Mucosa of rectum (tissue), 2 donors: ENCODE data around the gene OLFM2.
"Not testable (repeated sequence)": the region's sequence is repeated elsewhere in the genome, so short reads cannot be mapped to it uniquely, and the experiment has no call there.

Source experiments
- H3K27ac ChIP-seq, 2 donors: one replicate each; pipeline ENCODE4 v1.7.0; 2013; ENCODE audit warnings: inconsistent platforms in 2 of 2, low read depth in 2 of 2, low read length in 2 of 2
- H3K27me3 ChIP-seq, 2 donors: one replicate each; pipeline ENCODE4 v1.7.0; 2013; ENCODE audit warnings: low read length in 2 of 2; ENCODE audit not compliant: control insufficient read depth in 2 of 2, insufficient read depth in 2 of 2
- H3K36me3 ChIP-seq, 2 donors: one replicate each; pipeline ENCODE4 v1.7.0; 2013; ENCODE audit warnings: low read length in 2 of 2; ENCODE audit not compliant: control insufficient read depth in 2 of 2, insufficient read depth in 2 of 2
- H3K4me1 ChIP-seq, 2 donors: one replicate each; pipeline ENCODE4 v1.7.0; 2013; ENCODE audit warnings: low read length in 2 of 2, mild to moderate bottlenecking in 1 of 2; ENCODE audit not compliant: control insufficient read depth in 2 of 2, insufficient read depth in 2 of 2
- H3K4me3 ChIP-seq, 2 donors: one replicate each; pipeline ENCODE4 v1.7.0; 2013; ENCODE audit warnings: low read length in 2 of 2
- H3K9ac ChIP-seq, 2 donors: one replicate each; pipeline ENCODE4 v1.7.0; 2013; ENCODE audit warnings: low read length in 2 of 2, low read depth in 1 of 2, mild to moderate bottlenecking in 1 of 2
- H3K9me3 ChIP-seq, 2 donors: one replicate each; pipeline ENCODE4 v1.7.0; 2013; ENCODE audit warnings: low read length in 2 of 2; ENCODE audit not compliant: control insufficient read depth in 2 of 2
- donor health status: healthy.
- donor health status: Normal muscosa, but diverticular disease.

Gene OLFM2

DNA sequence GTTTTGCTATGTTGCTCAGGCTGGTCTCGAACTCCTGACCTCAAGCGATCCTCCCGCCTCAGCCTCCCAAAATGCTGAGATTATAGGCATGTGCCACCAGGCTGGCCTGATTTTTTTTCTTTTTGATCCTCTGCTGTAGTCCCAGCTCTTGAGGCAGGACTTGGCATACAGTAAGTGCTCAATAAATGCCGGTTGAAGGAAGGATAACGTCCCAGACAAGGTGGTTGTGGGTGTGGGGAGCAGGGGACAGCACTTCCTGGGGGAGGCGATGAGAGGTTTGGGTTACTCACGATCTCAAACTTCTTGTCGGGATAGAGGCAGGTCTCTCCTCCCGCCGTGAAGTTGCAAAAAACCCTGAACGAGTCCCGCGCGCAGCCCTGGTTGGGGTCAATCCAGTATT lies 29.7 kb upstream of the OLFM2 start:
- Histone ChIP-seq H3K4me3 (no peak overlapping the region), H3K9ac (no peak overlapping the region), H3K9me3 (no peaks in the 10 kb centered on the region), H3K27ac (no peak overlapping the region), H3K27me3 (peaks cover 0 to 2% of the 10 kb centered on the region in 2 donors), H3K4me1 (no peaks in the 10 kb centered on the region), H3K36me3 (no peaks in the 10 kb centered on the region)

DNA sequence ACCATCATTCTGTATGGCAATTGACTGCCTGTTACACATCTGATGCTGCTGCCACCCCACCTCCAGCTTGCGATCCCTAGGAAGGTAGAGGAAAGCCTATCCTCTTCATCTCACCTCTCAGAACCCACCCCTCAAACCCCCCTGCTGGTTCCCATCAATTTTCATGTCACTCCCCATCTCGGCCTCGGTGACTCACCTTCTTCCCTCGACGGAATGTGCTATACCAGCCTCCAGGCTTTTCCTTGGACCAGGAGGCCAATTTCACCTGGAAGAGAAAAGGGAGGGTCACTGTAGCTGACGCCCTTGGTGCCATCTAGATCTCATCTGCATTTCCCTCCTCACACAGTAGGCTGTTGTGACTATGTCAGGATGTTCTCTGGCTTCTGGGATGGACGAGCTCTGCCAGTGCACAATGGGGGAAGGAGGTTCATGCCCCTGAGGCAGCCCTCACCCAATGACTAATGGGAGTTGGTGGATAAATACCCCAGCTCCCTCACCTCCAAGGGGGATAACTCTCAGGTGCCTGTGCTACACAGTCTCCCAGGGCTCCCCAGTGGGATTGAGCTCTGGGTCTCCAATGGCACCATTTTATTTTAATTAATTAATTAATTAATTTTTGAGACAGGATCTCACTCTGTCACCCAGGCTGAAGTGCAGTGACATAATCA lies 26.4 kb upstream of the OLFM2 start:
- Histone ChIP-seq H3K4me1 (no peaks in the 10 kb centered on the region), H3K27ac (no peak overlapping the region), H3K4me3 (no peak overlapping the region), H3K9me3 (no peaks in the 10 kb centered on the region), H3K36me3 (no peaks in the 10 kb centered on the region), H3K9ac (no peak overlapping the region), H3K27me3 (no peaks in the 10 kb centered on the region)

DNA sequence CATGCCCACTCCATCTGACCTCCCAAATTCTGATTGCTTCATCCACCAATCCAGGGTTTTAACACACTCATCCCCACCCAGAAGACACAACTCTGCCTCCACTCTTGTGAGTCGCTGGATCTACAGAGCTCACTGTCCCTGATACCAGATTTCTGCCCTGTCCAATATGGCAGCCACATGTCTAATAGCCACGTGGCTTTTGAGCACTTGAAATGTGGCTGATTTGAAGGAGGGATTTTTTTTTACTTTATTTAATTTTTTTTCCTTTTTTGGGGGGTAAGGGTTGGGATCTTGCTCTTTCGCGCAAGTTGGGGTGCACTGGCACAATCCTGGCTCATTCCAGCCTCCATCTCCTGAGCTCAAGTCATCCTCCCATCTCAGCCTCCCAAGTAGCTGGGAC lies 24.8 kb upstream of the OLFM2 start:
- H3K4me1 ChIP-seq, result no peaks in the 10 kb centered on the region
- no peaks in the 10 kb centered on the region for H3K27me3 ChIP-seq
- no peaks in the 10 kb centered on the region for H3K36me3 ChIP-seq
- H3K27ac ChIP-seq, result no peak overlapping the region
- H3K9me3 ChIP-seq, result no peaks in the 10 kb centered on the region
- no peak overlapping the region for H3K9ac ChIP-seq
- no peak overlapping the region for H3K4me3 ChIP-seq

DNA sequence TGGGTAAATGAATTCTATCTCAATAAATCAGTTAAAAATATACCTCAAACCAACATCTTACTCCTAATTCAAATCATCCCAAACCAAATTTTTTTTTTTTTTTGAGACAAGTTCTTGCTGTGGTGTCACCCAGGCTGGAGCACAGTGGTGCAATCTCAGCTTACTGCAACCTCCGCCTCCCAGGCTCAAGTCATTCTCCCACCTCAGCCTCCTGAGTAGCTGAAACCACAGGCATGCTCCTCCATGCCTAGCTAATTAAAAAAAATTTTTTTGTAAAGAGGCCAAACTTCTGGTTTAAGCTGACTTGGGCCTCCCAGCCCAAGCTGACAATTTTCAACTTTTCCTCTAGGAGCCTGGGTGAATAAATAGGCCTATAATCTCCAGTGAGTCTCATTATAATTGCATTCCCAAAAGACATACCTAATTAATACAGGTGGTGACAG lies 22.1 kb upstream of the OLFM2 start:
- H3K4me3 ChIP-seq, result no peak overlapping the region
- no peak overlapping the region for H3K27ac ChIP-seq
- H3K9ac ChIP-seq, result no peak overlapping the region

DNA sequence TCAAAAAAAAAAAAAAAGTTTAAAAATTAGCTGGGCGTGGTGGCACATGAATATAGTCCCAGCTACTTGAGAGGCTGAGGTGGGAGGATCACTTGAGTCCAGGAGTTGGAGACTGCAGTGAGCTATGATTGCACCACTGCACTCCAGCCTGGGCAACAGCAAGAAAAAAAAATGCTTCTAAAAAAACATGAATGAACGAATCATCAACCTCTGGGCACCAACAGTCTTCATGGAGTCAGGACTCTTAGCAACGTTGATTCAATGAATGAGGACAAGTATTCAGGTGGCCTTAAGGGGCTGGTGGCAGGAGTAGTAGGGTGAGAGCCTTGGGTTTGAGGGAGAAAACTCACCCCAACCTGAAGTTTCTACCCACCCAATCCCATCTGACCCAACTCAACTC lies 20.6 kb upstream of the OLFM2 start:
- no peak overlapping the region for H3K9ac ChIP-seq
- H3K27me3 ChIP-seq, result no peaks in the 10 kb centered on the region
- no peak overlapping the region for H3K4me3 ChIP-seq
- no peaks in the 10 kb centered on the region for H3K36me3 ChIP-seq
- no peak overlapping the region for H3K27ac ChIP-seq
- H3K9me3 ChIP-seq, result no peaks in the 10 kb centered on the region
- no peaks in the 10 kb centered on the region for H3K4me1 ChIP-seq

More for the DNA sequence above, 22.1 kb upstream of the OLFM2 start:
- Histone ChIP-seq H3K27me3 (no peaks in the 10 kb centered on the region), H3K4me1 (no peaks in the 10 kb centered on the region), H3K9me3 (no peaks in the 10 kb centered on the region), H3K36me3 (no peaks in the 10 kb centered on the region)

DNA sequence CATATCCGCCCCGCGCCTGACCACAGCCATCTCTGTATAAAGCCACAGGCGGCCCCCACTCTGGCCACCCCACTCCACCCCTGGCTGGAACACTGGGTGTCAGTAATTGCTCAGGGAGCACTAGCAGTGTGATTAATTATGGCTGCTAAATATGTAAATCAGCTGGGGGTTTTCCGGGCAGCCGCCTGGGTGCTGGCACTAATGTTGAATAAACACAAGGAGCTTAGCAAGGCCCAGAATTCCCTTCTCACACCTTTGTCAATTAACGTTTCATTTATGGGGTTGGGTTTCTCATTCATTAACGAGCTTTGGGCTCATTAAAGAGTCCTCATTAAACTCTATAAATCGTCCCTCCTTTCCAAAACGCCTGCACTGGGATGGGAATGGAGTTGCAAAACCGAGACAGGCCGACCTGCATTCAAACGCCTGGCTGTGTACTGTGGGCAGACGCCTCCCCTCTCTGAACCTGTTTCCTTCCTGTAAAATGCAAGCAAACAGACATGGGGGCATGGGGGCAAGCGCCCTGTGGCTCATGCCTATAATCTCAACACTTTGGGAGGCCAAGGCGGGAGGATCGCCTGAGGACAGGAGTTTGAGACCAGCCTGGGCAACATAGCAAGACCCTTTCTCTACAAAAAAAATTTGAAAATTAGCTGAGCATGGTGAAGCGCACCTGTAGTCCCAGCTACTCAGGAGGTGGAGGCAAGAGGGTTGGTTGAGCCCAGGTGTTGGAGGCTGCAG lies 17.7 kb upstream of the OLFM2 start:
- Histone ChIP-seq H3K4me3 (no peak overlapping the region), H3K27me3 (no peaks in the 10 kb centered on the region), H3K27ac (no peak overlapping the region), H3K9ac (no peak overlapping the region), H3K9me3 (no peaks in the 10 kb centered on the region), H3K36me3 (no peaks in the 10 kb centered on the region), H3K4me1 (no peaks in the 10 kb centered on the region)

DNA sequence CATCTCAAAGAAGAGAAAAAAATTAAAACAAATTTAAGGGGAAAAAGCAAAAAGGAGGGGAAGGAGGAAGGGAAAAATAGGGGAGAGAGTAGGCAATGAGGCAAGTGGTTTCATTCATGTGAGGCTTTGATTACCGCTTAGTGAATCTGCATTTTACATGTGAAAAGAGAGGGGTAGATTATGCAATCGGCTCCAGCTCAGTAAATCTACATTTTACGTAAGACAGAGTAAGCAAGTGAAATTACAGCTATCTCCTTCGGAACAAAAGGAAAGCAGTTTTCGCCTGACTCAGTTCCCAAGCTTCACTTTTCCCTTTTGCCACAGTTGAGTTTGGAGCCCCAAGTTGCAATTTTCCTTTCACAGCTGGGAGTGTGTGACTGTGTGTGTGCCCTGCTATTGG lies 16.0 kb upstream of the OLFM2 start:
- Histone ChIP-seq H3K9ac (no peak overlapping the region), H3K9me3 (no peaks in the 10 kb centered on the region)

DNA sequence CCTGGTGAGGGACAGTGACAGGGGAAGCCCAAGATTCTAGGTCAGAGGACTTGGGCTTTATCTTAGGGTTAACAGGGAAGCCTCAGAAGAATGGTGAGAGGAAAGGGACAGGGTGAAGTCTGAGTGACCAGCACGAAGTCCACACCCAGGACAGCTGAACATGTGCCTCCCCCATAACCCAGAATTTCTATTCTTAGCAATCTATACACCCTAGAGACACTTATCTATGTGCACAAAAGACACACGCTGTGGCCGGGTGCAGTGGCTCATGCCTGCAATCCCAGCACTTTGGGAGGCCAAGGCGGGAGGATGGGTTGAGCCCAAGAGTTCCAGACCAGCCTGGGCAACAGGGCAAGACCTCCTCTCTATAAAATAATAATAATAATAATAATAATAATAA lies 11.1 kb upstream of the OLFM2 start:
- H3K27me3 ChIP-seq, result no peaks in the 10 kb centered on the region
- H3K4me3 ChIP-seq, result no peak overlapping the region
- no peak overlapping the region for H3K9ac ChIP-seq
- no peaks in the 10 kb centered on the region for H3K9me3 ChIP-seq
- H3K36me3 ChIP-seq, result no peaks in the 10 kb centered on the region
- no peaks in the 10 kb centered on the region for H3K4me1 ChIP-seq
- H3K27ac ChIP-seq, result no peak overlapping the region

More for the DNA sequence above, 16.0 kb upstream of the OLFM2 start:
- Histone ChIP-seq H3K36me3 (no peaks in the 10 kb centered on the region), H3K27ac (no peak overlapping the region), H3K4me1 (no peaks in the 10 kb centered on the region), H3K4me3 (no peak overlapping the region), H3K27me3 (no peaks in the 10 kb centered on the region)

DNA sequence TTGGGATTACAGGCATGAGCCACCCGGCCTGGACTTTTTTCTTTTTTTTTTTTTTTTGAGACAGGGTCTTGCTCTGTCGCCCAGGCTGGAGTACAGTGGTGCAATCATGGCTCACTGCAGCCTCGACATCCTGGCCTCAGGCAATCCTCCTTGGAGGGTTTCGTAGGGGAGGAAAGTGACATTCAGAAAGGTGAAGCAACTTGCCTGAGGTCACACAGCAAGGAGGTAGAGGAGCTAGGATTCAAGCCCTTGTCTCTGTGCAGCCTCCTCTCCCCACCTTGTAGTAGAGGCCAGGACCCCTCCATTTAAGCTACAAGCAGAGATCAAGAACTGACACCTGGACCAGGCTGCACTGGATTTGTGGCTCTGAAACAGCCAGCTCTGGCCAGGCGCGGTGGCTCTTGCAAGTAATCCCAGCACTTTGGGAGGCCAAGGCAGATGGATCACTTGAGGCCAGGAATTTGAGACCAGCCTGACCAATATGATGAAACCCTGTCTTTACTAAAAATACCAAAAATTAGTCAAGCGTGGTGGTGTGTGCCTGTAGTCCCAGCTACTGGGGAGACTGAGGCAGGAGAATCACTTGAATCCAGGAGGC lies 10.3 kb upstream of the OLFM2 start:
- H3K4me1 ChIP-seq, H3K36me3 ChIP-seq, H3K27me3 ChIP-seq, H3K9me3 ChIP-seq, H3K27ac ChIP-seq, H3K4me3 ChIP-seq, H3K9ac ChIP-seq: not testable (repeated sequence)

DNA sequence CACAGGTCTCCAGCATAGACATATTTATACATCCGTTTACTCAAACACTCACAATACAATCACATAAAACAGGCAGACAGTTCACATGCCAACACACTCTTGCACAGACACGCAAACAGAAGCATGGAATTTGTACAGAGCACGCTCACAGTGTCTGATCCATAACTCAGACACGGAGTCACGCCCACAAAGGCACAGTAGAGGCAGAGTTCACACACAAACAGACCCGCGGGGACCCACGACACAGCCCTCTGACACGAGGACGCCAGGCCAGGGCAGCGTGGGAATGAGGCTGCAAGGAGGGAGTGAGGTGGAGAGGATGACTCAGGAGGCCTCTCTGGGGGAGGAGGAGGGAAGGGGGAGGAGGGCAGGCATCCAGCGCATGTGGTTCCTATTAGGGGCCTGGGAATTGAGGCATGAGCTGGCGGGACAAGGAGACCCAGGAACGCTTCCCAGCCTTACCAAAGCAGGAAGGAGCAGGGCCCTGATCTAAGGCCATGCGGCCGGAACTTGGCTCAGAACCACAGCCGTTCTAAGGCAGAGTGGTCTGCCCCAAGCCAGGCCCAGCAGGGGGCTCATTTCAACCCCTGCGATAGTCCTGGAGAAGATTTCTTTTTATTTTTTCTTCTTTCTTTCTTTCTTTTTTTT lies 9.1 kb upstream of the OLFM2 start:
- H3K27ac ChIP-seq, result peak overlapping the region; percentile 9 to 32
- H3K27me3 ChIP-seq, result no peaks in the 10 kb centered on the region
- H3K9me3 ChIP-seq, result peaks cover 0 to 5% of the 10 kb centered on the region in 2 donors
- H3K4me3 ChIP-seq, result no peak overlapping the region
- no peaks in the 10 kb centered on the region for H3K36me3 ChIP-seq
- no peaks in the 10 kb centered on the region for H3K4me1 ChIP-seq
- no peak overlapping the region for H3K9ac ChIP-seq
